ENCODE results near the gene DUSP5. TPM values are rescaled to one million over a fixed set of nuclear protein-coding genes. Genes with fewer than 3 reads are reported as not detected.

Gene DUSP5
- total RNA-seq, 2 experiments from 2014 or later = 0.06 to 0.97 TPM

GRCh38 chr10:110522365-110522988 lies 24.8 kb downstream of the DUSP5 start:
- no peak overlapping the region for H3K4me2 ChIP-seq (ENCODE audit: low read length)
- H3K36me3 ChIP-seq (ENCODE audit: insufficient read depth, low read length) = no peaks in the 10 kb centered on the region
- no peak overlapping the region for H2AFZ ChIP-seq (ENCODE audit: low read length)
- H3K4me1 ChIP-seq (ENCODE audit: insufficient read depth, low read length, poor library complexity, severe bottlenecking) = no peaks in the 10 kb centered on the region
- H3K9me3 ChIP-seq (ENCODE audit: low read length) = no peaks in the 10 kb centered on the region
- TF ChIP-seq, protein P1, sequence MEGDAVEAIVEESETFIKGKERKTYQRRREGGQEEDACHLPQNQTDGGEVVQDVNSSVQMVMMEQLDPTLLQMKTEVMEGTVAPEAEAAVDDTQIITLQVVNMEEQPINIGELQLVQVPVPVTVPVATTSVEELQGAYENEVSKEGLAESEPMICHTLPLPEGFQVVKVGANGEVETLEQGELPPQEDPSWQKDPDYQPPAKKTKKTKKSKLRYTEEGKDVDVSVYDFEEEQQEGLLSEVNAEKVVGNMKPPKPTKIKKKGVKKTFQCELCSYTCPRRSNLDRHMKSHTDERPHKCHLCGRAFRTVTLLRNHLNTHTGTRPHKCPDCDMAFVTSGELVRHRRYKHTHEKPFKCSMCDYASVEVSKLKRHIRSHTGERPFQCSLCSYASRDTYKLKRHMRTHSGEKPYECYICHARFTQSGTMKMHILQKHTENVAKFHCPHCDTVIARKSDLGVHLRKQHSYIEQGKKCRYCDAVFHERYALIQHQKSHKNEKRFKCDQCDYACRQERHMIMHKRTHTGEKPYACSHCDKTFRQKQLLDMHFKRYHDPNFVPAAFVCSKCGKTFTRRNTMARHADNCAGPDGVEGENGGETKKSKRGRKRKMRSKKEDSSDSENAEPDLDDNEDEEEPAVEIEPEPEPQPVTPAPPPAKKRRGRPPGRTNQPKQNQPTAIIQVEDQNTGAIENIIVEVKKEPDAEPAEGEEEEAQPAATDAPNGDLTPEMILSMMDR (conservative IDR thresholded peaks at IDR 0.05; ENCODE audit: low read length) = no peak
- no peak for TF ChIP-seq EZH2phosphoT487 (IDR thresholded peaks at IDR 0.05; ENCODE audit: borderline replicate concordance, low read depth, low read length)
- no peak overlapping the region for H3K27ac ChIP-seq (ENCODE audit: low read depth, low read length, poor library complexity, severe bottlenecking)
- DNase-seq (ENCODE audit: low spot score) = no peak
- intact Hi-C loops (cut with micrococcal nuclease; ENCODE audit: unreplicated experiment) = no loop called here
- ChIA-PET CTCF (ENCODE audit: unreplicated experiment) (interaction anchor here (0.6 kb wide), 1 partner anchor 167 kb away, joined by 3 read pairs; no protein-coding TSS in a partner anchor), POLR2A (no interaction called here)
- H3K79me2 ChIP-seq (ENCODE audit: insufficient read depth, low read depth, low read length) = no peaks in the 10 kb centered on the region
- BruUV-seq (replicated peaks) = no TSS peak
- no peaks in the 10 kb centered on the region for H3K9me2 ChIP-seq (ENCODE audit: insufficient read depth, low read length)
- no peaks in the 10 kb centered on the region for H4K20me1 ChIP-seq (ENCODE audit: insufficient read depth, low read length)
- no peak overlapping the region for H3K4me3 ChIP-seq (ENCODE audit: low read depth, low read length, poor library complexity, severe bottlenecking)

DNA sequence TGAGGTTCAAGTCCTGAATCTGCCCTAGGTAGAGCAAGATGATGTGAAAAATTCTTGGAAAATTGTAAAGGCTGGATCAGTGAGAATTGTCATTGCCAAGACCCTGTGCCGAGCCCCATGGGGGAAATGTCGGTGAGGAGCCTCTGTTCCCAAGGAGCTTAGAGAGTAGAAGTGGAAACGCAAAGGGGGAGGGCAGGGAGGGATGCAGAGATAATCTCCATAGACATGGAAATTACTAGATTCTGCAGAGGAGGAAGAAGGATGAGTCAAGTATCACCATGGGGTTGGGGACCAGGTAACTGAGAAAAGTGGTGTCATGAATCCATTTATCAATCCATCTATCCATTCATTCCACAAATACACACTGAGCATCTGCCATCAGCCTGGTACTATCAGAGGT lies 26.0 kb downstream of the DUSP5 start:
- no peak for TF ChIP-seq EZH2phosphoT487 (IDR thresholded peaks at IDR 0.05; ENCODE audit: borderline replicate concordance, low read depth, low read length)
- TF ChIP-seq, protein P1 (conservative IDR thresholded peaks at IDR 0.05; ENCODE audit: low read length) = no peak

GRCh38 chr10:110524179-110524858 lies 26.6 kb downstream of the DUSP5 start:
- Histone ChIP-seq H3K79me2 (ENCODE audit: insufficient read depth, low read depth, low read length) (no peaks in the 10 kb centered on the region), H3K4me1 (ENCODE audit: insufficient read depth, low read length, poor library complexity, severe bottlenecking) (peaks cover 16% of the 10 kb centered on the region), H3K4me3 (ENCODE audit: low read depth, low read length, poor library complexity, severe bottlenecking) (no peak overlapping the region), H3K27ac (ENCODE audit: low read depth, low read length, poor library complexity, severe bottlenecking) (no peak overlapping the region), H3K9me3 (ENCODE audit: low read length) (no peaks in the 10 kb centered on the region), H2AFZ (ENCODE audit: low read length) (no peak overlapping the region), H4K20me1 (ENCODE audit: insufficient read depth, low read length) (no peaks in the 10 kb centered on the region), H3K4me2 (ENCODE audit: low read length) (no peak overlapping the region), H3K9me2 (ENCODE audit: insufficient read depth, low read length) (no peaks in the 10 kb centered on the region), H3K36me3 (ENCODE audit: insufficient read depth, low read length) (no peaks in the 10 kb centered on the region)
- BruUV-seq (replicated peaks) = no TSS peak
- TF ChIP-seq, protein P1 (conservative IDR thresholded peaks at IDR 0.05; ENCODE audit: low read length) = no peak
- no peak for TF ChIP-seq EZH2phosphoT487 (IDR thresholded peaks at IDR 0.05; ENCODE audit: borderline replicate concordance, low read depth, low read length)
- ChIA-PET CTCF (ENCODE audit: unreplicated experiment) (no interaction called here), POLR2A (no interaction called here)
- no peak for DNase-seq (ENCODE audit: low spot score)
- intact Hi-C loops (cut with micrococcal nuclease; ENCODE audit: unreplicated experiment) = no loop called here

More for the DNA sequence above, 26.0 kb downstream of the DUSP5 start:
- CTCF ChIA-PET (ENCODE audit: unreplicated experiment) = no interaction called here
- BruUV-seq (replicated peaks) = no TSS peak
- H3K9me2 ChIP-seq (ENCODE audit: insufficient read depth, low read length) = no peaks in the 10 kb centered on the region
- no peak overlapping the region for H3K27ac ChIP-seq (ENCODE audit: low read depth, low read length, poor library complexity, severe bottlenecking)
- H3K4me3 ChIP-seq (ENCODE audit: low read depth, low read length, poor library complexity, severe bottlenecking) = no peak overlapping the region
- H2AFZ ChIP-seq (ENCODE audit: low read length) = no peak overlapping the region
- no peaks in the 10 kb centered on the region for H4K20me1 ChIP-seq (ENCODE audit: insufficient read depth, low read length)
- no peaks in the 10 kb centered on the region for H3K9me3 ChIP-seq (ENCODE audit: low read length)
- H3K36me3 ChIP-seq (ENCODE audit: insufficient read depth, low read length) = no peaks in the 10 kb centered on the region
- no peaks in the 10 kb centered on the region for H3K79me2 ChIP-seq (ENCODE audit: insufficient read depth, low read depth, low read length)
- intact Hi-C loops (cut with micrococcal nuclease; ENCODE audit: unreplicated experiment) = no loop called here
- DNase-seq (ENCODE audit: low spot score) = no peak
- H3K4me2 ChIP-seq (ENCODE audit: low read length) = no peak overlapping the region
- H3K4me1 ChIP-seq (ENCODE audit: insufficient read depth, low read length, poor library complexity, severe bottlenecking) = peaks cover 10% of the 10 kb centered on the region
- POLR2A ChIA-PET = no interaction called here

All from OCI-LY7 (cell line).